GM18498 (cell line): ENCODE measurements around the gene RAP1A.

Source experiments
- ATAC-seq: cut with Tn5 transposase; IDR thresholded peaks from one replicate; pipeline ENCODE4 v1.9.1; 2021; ENCODE audit warnings: mild to moderate bottlenecking, moderate library complexity; ENCODE audit not compliant: unreplicated experiment

RAP1A gene

GRCh38 chr1:111619635-111620440 is at the start of gene RAP1A:
RAP1A (plus strand) TSS chr1:111619789; CDS start chr1:111691361, 71,572 bp downstream.
- ATAC-seq = peak; percentile 56

- no peak for ATAC-seq
Observed at GRCh38 chr1:111569913-111570312, 49.7 kb upstream of the RAP1A start.

GRCh38 chr1:111570781-111571181 is 48.8 kb upstream of the RAP1A start:
- no peak for ATAC-seq

GRCh38 chr1:111571239-111571638 is 48.4 kb upstream of the RAP1A start:
- ATAC-seq = no peak

- no peak for ATAC-seq
Observed at GRCh38 chr1:111571987-111572386, 47.6 kb upstream of the RAP1A start.

- ATAC-seq = no peak
Observed at GRCh38 chr1:111576547-111576946, 43.0 kb upstream of the RAP1A start.

GRCh38 chr1:111577814-111578213 is 41.8 kb upstream of the RAP1A start:
- ATAC-seq = no peak

GRCh38 chr1:111581166-111581565 is 38.4 kb upstream of the RAP1A start:
- no peak for ATAC-seq

- ATAC-seq = no peak
Observed at GRCh38 chr1:111582016-111582415, 37.6 kb upstream of the RAP1A start.

GRCh38 chr1:111582644-111583618 is 36.7 kb upstream of the RAP1A start:
- ATAC-seq = no peak

- ATAC-seq = no peak
Observed at GRCh38 chr1:111585447-111586086, 34.0 kb upstream of the RAP1A start.

- ATAC-seq = no peak
Observed at GRCh38 chr1:111586112-111586511, 33.5 kb upstream of the RAP1A start.

- no peak for ATAC-seq
Observed at GRCh38 chr1:111587509-111588174, 31.9 kb upstream of the RAP1A start.

- ATAC-seq = no peak
Observed at GRCh38 chr1:111591937-111592336, 27.7 kb upstream of the RAP1A start.

GRCh38 chr1:111592389-111593361 is 26.9 kb upstream of the RAP1A start:
- ATAC-seq = peak; percentile 91

- ATAC-seq = no peak
Observed at GRCh38 chr1:111593403-111594305, 25.9 kb upstream of the RAP1A start.

- ATAC-seq = no peak
Observed at GRCh38 chr1:111594306-111594693, 25.3 kb upstream of the RAP1A start.

GRCh38 chr1:111595807-111596206 is 23.8 kb upstream of the RAP1A start:
- no peak for ATAC-seq
